ENCODE data around the gene ABHD15.

The ABHD15 gene

DNA sequence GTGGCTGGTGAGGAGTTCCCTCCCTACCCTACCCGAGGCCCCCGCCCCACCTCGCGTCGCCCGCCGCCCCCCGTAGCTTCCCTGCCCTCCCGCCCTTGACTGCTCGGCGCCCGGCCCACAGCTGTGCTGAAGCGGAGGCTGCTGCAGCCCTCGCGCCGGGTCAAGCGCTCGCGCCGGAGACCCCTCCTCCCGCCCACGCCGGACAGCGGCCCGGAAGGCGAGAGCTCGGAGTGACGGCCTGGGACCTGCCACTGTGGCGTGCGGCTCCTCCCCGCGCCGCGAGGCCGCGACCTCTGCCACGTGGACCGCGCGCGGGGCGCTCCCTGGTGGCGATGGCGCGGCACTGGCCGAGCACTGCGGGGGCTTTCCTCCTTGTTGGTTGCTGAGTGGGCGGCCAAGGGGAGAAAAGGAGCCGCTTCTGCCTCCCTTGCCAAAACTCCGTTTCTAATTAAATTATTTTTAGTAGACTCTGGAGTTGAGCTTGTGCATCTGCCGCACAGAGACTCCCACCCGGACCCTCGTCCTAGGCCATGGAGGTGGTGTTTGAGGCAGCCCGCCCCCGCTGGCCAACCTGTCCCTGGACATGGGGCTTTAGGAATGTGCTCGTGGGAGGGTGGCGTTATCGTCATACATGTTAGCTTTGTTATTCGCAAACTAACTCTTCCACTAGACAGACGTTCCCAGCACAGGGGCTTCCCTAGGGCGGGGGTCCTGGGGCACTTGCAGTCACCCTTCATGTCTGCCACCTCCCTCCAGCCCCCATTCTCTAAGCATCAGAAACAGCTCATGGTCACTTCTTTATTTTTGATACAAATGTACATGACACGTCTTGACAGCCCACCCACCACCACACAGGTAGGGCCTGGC, 6.1 kb upstream of the ABHD15 start:
- DNase-seq: peak; percentile 74
- peak overlapping the region; percentile 25 for H3K27ac ChIP-seq
- peak overlapping the region; percentile 15 for H3K4me3 ChIP-seq (ENCODE audit: low read depth, low read length)
- no peaks in the 10 kb centered on the region for H3K27me3 ChIP-seq (ENCODE audit: insufficient read depth, low read depth, severe bottlenecking)
- TF ChIP-seq CTCF (IDR thresholded peaks at IDR 0.05; ENCODE audit: low read depth, low read length): peak; percentile 90
- H3K9me3 ChIP-seq (ENCODE audit: severe bottlenecking): no peaks in the 10 kb centered on the region
- H3K36me3 ChIP-seq: peaks cover 55% of the 10 kb centered on the region

DNA sequence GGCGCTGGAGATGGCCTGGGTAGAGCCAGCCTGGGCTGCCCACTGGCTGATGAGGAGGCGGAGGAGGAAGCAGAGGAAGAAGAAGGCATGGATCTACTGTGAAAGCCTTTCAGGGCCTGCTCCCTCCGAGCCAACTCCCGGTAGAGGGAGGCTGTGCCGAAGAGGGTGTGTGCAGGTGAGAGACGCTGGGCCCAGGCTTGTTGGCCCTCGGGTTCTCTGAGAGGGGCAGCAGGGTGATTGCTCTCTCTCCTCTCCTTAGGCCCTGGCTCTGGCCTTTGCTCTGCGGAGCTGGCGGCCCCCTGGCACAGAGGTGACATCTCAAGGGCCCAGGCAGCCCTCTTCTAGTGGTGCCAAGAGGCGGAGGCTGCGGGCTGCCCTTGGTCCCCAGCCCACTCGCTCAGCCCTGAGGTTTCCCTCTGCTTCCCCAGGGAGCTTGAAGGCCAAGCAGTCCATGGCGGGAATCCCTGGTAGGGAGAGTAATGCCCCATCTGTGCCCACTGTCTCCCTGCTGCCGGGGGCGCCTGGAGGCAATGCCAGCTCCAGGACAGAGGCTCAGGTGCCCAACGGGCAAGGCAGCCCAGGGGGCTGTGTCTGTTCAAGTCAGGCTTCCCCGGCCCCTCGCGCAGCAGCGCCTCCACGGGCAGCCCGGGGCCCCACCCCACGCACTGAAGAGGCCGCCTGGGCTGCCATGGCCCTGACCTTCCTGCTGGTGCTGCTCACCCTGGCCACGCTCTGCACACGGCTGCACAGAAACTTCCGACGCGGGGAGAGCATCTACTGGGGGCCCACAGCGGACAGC, 5.2 kb upstream of the ABHD15 start:
- H3K9me3 ChIP-seq (ENCODE audit: severe bottlenecking): no peaks in the 10 kb centered on the region
- peaks cover 46% of the 10 kb centered on the region for H3K36me3 ChIP-seq
- peak; percentile 27 for DNase-seq
- 0 out of 2 replicates have a peak, but pooled peaks have one; percentile 22 for TF ChIP-seq CTCF (IDR thresholded peaks at IDR 0.05; ENCODE audit: low read depth, low read length)
- H3K27ac ChIP-seq: peak overlapping the region; percentile 25
- no peaks in the 10 kb centered on the region for H3K27me3 ChIP-seq (ENCODE audit: insufficient read depth, low read depth, severe bottlenecking)
- peak overlapping the region; percentile 15 for H3K4me3 ChIP-seq (ENCODE audit: low read depth, low read length)

- TF ChIP-seq CTCF (IDR thresholded peaks at IDR 0.05; ENCODE audit: low read depth, low read length): no peak
- H3K36me3 ChIP-seq: peaks cover 43% of the 10 kb centered on the region
Measured at GRCh38 chr17:29571486-29571882, 4.6 kb upstream of the ABHD15 start.

GRCh38 chr17:29570521-29570920, 3.7 kb upstream of the ABHD15 start:
- TF ChIP-seq CTCF (IDR thresholded peaks at IDR 0.05; ENCODE audit: low read depth, low read length): no peak
- H3K27ac ChIP-seq: no peak overlapping the region
- H3K36me3 ChIP-seq: peaks cover 34% of the 10 kb centered on the region
- DNase-seq: no peak
- no peaks in the 10 kb centered on the region for H3K27me3 ChIP-seq (ENCODE audit: insufficient read depth, low read depth, severe bottlenecking)
- no peaks in the 10 kb centered on the region for H3K9me3 ChIP-seq (ENCODE audit: severe bottlenecking)
- no peak overlapping the region for H3K4me3 ChIP-seq (ENCODE audit: low read depth, low read length)

More at GRCh38 chr17:29571486-29571882, 4.6 kb upstream of the ABHD15 start:
- Histone ChIP-seq H3K4me3 (ENCODE audit: low read depth, low read length) (no peak overlapping the region), H3K27ac (no peak overlapping the region), H3K9me3 (ENCODE audit: severe bottlenecking) (no peaks in the 10 kb centered on the region), H3K27me3 (ENCODE audit: insufficient read depth, low read depth, severe bottlenecking) (no peaks in the 10 kb centered on the region)
- DNase-seq: no peak

GRCh38 chr17:29569245-29569950, 2.6 kb upstream of the ABHD15 start:
- DNase-seq: peak; percentile 74
- no peaks in the 10 kb centered on the region for H3K9me3 ChIP-seq (ENCODE audit: severe bottlenecking)
- H3K36me3 ChIP-seq: peaks cover 23% of the 10 kb centered on the region
- H3K27me3 ChIP-seq (ENCODE audit: insufficient read depth, low read depth, severe bottlenecking): no peaks in the 10 kb centered on the region
- no peak for TF ChIP-seq CTCF (IDR thresholded peaks at IDR 0.05; ENCODE audit: low read depth, low read length)
- peak overlapping the region; percentile 90 for H3K4me3 ChIP-seq (ENCODE audit: low read depth, low read length)
- H3K27ac ChIP-seq: peak overlapping the region; percentile 93
